Activated CD8-positive, alpha-beta T cell treated with anti-CD3 and anti-CD28 coated beads for 36 hours (primary cell): ENCODE measurements around the gene MAPK13. TPM values are rescaled to one million over a fixed set of nuclear protein-coding genes. Genes with fewer than 3 reads are reported as not detected.

Experiments
- ATAC-seq: fragments of 200-7000 bp; cut with Tn5 transposase; one replicate; pipeline ENCODE4 v1.10.0; 2021; ENCODE audit warnings: mild to moderate bottlenecking, moderate library complexity
- CTCF ChIA-PET: fragments of 350-600 bp; sonication (Branson Sonifier 250); formaldehyde crosslinking; loops from one replicate; lab custom pipeline; 2021; ENCODE audit warnings: antibody characterized with exemption; lab: Charles Lee
- POLR2A ChIA-PET: fragments of 350-600 bp; sonication (Branson Sonifier 250); formaldehyde crosslinking; loops from one replicate; lab custom pipeline; 2021; ENCODE audit warnings: antibody characterized with exemption; lab: Charles Lee
- DNase-seq: peaks from one replicate; pipeline ENCODE4 v3.0.0-alpha.2; 2020
- H3K27ac Mint-ChIP-seq: one replicate; pipeline ENCODE4 v1.8.0; 2021; ENCODE audit warnings: mild to moderate bottlenecking, mixed read lengths
- H3K27me3 Mint-ChIP-seq: one replicate; pipeline ENCODE4 v1.8.0; 2021; ENCODE audit warnings: mixed read lengths
- H3K36me3 Mint-ChIP-seq: one replicate; pipeline ENCODE4 v1.8.0; 2021; ENCODE audit warnings: low read depth, mixed read lengths
- H3K4me1 Mint-ChIP-seq: one replicate; pipeline ENCODE4 v1.8.0; 2021; ENCODE audit warnings: low read depth, mixed read lengths
- H3K4me3 Mint-ChIP-seq: one replicate; pipeline ENCODE4 v1.8.0; 2021; ENCODE audit warnings: mild to moderate bottlenecking, moderate library complexity, mixed read lengths
- H3K9me3 Mint-ChIP-seq: one replicate; pipeline ENCODE4 v1.8.0; 2021; ENCODE audit warnings: mixed read lengths
- intact Hi-C: fragments of 100-400 bp; cut with micrococcal nuclease; formaldehyde crosslinking; loops from one replicate; pipeline ENCODE4 v1.10.0; 2022
- total RNA-seq, 2 experiments: library from RNA; stranded (reverse); gene quantifications; one replicate each; pipeline ENCODE4 v1.2.3, GENCODE V29; 2021
- TF ChIP-seq, protein P1 (sequence below): fragments of 200-600 bp; IDR thresholded peaks from one replicate; pipeline ENCODE4 v1.8.0; 2022; ENCODE audit warnings: antibody characterized with exemption, mild to moderate bottlenecking

Gene MAPK13
- total RNA-seq, 2 experiments from 2014 or later, result 60.4 to 60.9 TPM

DNA sequence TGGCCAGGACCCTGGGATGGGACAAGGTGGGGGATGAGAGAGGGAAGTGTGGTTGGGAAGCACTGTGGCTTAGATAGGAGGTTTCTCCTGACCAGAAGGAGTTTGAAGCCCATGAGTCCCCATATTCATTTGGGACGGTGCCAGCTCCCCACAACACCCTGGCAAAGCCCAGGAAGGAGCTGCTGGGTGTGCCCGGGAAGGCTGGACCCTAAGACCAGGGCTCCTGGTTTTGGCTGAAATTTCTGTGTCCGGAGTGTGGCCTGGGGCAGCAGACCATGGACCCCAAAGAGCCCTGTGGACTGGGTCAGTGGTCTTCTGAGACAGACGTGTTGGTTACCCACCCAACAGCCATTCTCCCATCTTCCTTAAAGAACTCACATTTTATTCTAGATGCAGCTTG, 15.2 kb downstream of the MAPK13 start:
- TF ChIP-seq, protein P1, sequence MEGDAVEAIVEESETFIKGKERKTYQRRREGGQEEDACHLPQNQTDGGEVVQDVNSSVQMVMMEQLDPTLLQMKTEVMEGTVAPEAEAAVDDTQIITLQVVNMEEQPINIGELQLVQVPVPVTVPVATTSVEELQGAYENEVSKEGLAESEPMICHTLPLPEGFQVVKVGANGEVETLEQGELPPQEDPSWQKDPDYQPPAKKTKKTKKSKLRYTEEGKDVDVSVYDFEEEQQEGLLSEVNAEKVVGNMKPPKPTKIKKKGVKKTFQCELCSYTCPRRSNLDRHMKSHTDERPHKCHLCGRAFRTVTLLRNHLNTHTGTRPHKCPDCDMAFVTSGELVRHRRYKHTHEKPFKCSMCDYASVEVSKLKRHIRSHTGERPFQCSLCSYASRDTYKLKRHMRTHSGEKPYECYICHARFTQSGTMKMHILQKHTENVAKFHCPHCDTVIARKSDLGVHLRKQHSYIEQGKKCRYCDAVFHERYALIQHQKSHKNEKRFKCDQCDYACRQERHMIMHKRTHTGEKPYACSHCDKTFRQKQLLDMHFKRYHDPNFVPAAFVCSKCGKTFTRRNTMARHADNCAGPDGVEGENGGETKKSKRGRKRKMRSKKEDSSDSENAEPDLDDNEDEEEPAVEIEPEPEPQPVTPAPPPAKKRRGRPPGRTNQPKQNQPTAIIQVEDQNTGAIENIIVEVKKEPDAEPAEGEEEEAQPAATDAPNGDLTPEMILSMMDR, result no peak
- H3K4me3 Mint-ChIP-seq, result no peak overlapping the region
- DNase-seq (no peak), ATAC-seq (no peak)
- H3K27me3 Mint-ChIP-seq, result no peaks in the 10 kb centered on the region
- peaks cover 2% of the 10 kb centered on the region for H3K9me3 Mint-ChIP-seq
- peaks cover 16% of the 10 kb centered on the region for H3K4me1 Mint-ChIP-seq
- CTCF ChIA-PET, result interaction anchor here (1.4 kb wide), 1 partner anchor 26 kb away, joined by 4 read pairs; no protein-coding TSS in a partner anchor
- no peak overlapping the region for H3K27ac Mint-ChIP-seq
- POLR2A ChIA-PET, result interaction anchor here (1.2 to 1.9 kb wide), 2 partner anchors 14 to 50 kb away, joined by 4 to 5 read pairs; no protein-coding TSS in a partner anchor
- H3K36me3 Mint-ChIP-seq, result peaks cover 8% of the 10 kb centered on the region
- intact Hi-C loops, result no loop called here

DNA sequence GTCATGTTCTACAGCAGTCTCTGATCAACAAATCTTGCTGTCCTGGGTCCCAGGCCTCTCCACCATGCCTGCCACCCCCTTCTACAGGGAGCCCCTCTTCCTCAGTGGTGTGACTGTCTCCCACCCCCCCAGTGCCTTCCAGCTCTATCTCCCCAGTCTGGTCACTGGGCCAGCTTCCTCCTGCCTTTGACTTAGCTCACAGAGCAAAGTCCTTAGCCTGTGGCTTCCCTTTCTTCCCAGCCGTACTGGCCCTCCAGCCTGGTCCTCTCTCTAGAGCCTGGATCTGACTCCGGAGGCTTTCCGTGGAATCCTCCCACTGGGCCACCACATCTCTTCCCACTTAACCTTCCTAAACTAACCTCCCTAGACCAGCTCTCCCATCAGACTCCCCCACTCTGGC, 17.0 kb downstream of the MAPK13 start:
- TF ChIP-seq, protein P1, result no peak
- CTCF ChIA-PET, result interaction anchor here (1.2 kb wide), 2 partner anchors 8 to 42 kb away, joined by 3 read pairs; no protein-coding TSS in a partner anchor

DNA sequence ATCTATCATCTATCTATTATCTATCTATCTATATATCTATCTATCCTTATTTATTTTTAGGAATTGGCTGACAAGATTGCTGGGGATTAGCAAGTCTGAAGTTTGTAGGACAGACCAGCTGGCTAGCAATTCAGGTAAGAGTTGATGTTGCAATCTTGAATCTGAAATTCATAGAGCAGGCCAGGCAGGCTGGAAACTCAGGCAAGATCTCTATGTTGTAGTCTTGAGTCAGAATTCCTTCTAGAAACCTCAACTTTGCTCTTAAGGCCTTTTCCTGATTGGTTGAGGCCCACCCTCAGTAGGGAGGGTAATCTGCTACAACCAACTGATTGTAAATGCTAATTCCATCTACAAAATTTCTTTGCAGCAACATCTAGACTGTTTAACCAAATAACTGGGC, 19.2 kb downstream of the MAPK13 start:
- H3K4me3 Mint-ChIP-seq, result no peak overlapping the region
- H3K9me3 Mint-ChIP-seq, result peaks cover 3% of the 10 kb centered on the region
- TF ChIP-seq, protein P1, result no peak
- H3K27ac Mint-ChIP-seq, result no peak overlapping the region
- intact Hi-C loops, result no loop called here
- peaks cover 2% of the 10 kb centered on the region for H3K36me3 Mint-ChIP-seq
- no peak for DNase-seq
- H3K27me3 Mint-ChIP-seq, result no peaks in the 10 kb centered on the region
- CTCF ChIA-PET, result interaction anchor here (1.3 kb wide), 1 partner anchor 191 kb away, joined by 3 read pairs; no protein-coding TSS in a partner anchor
- peaks cover 6% of the 10 kb centered on the region for H3K4me1 Mint-ChIP-seq
- POLR2A ChIA-PET, result interaction anchor here (1.7 to 2.1 kb wide), 2 partner anchors 18 to 24 kb away, joined by 3 to 7 read pairs; no protein-coding TSS in a partner anchor
- no peak for ATAC-seq

More for the DNA sequence above, 17.0 kb downstream of the MAPK13 start:
- intact Hi-C loops, result no loop called here
- Mint-ChIP-seq H3K9me3 (peaks cover 2% of the 10 kb centered on the region), H3K36me3 (peaks cover 3% of the 10 kb centered on the region), H3K4me3 (no peak overlapping the region), H3K4me1 (peaks cover 8% of the 10 kb centered on the region), H3K27me3 (no peaks in the 10 kb centered on the region), H3K27ac (no peak overlapping the region)
- POLR2A ChIA-PET, result no interaction called here
- no peak for DNase-seq
- no peak for ATAC-seq

DNA sequence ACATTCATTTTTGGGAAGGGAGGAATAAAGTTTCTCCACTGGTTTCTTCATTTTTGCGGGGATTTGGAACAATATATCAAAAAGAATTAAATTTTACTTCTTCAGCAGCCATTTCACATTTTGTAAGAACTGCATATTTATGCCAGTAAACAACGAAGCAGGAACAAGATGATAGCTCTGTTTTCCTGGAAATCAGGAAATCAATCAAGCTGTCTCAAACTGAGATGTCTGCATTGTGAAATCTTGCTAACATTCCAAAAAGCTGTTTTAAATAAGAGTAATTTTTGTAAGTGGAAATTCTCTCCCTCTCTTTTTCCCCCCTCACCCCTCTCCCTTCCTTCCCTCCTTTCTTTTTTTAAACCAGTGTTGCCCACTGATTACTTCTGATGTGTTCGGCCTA, 20.0 kb downstream of the MAPK13 start:
- POLR2A ChIA-PET, result interaction anchor here (1.3 to 2.1 kb wide), 3 partner anchors 17 to 25 kb away, joined by 3 to 7 read pairs (median 4); no protein-coding TSS in a partner anchor
- TF ChIP-seq, protein P1, result no peak
- Mint-ChIP-seq H3K4me1 (peaks cover 6% of the 10 kb centered on the region), H3K9me3 (peaks cover 4% of the 10 kb centered on the region), H3K27me3 (no peaks in the 10 kb centered on the region), H3K27ac (no peak overlapping the region), H3K36me3 (peaks cover 3% of the 10 kb centered on the region), H3K4me3 (no peak overlapping the region)
- no peak for DNase-seq
- intact Hi-C loops, result no loop called here
- ATAC-seq, result no peak
- CTCF ChIA-PET, result interaction anchor here (1.1 to 1.3 kb wide), 3 partner anchors 11 to 191 kb away, joined by 3 to 5 read pairs (median 3); no protein-coding TSS in a partner anchor

DNA sequence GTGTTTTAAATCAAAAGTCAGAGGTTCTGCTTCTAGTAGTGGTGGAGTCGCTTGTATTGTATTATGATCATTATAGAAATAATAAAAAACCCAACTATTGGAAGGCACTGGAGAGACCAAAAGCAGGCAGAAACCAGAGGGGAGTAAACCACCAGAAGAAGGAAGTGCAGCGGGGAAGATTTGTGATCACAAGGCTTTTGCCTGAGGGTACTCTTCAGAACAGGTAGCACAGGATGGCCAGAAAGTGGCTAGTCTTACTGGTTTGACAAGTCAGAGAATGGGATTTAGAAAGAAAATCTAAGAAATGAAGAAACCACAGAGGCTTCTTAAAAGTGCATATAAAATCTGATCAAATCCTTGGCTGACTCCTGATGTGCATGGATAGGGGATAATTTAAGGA, 24.0 kb downstream of the MAPK13 start:
- peaks cover 4% of the 10 kb centered on the region for H3K36me3 Mint-ChIP-seq
- H3K27me3 Mint-ChIP-seq, result no peaks in the 10 kb centered on the region
- TF ChIP-seq, protein P1, result no peak
- no peak for DNase-seq
- H3K4me1 Mint-ChIP-seq, result peaks cover 3% of the 10 kb centered on the region
- H3K4me3 Mint-ChIP-seq, result no peak overlapping the region
- ChIA-PET CTCF (interaction anchor here (1.3 kb wide), 1 partner anchor 14 kb away, joined by 4 read pairs; no protein-coding TSS in a partner anchor), POLR2A (no interaction called here)
- peaks cover 11% of the 10 kb centered on the region for H3K9me3 Mint-ChIP-seq
- no peak overlapping the region for H3K27ac Mint-ChIP-seq
- intact Hi-C loops, result no loop called here
- ATAC-seq, result no peak
